Kasumi-1 (cell line): ENCODE results near the gene BRF1.
"Not testable (repeated sequence)": the region's sequence is repeated elsewhere in the genome, so short reads cannot be mapped to it uniquely, and the experiment has no call there.

Experiments used
- DNase-seq, 2 experiments: peaks; one replicate each; lab custom pipeline; 2025; lab: John Stamatoyannopoulos, UW

Gene BRF1, protein sequence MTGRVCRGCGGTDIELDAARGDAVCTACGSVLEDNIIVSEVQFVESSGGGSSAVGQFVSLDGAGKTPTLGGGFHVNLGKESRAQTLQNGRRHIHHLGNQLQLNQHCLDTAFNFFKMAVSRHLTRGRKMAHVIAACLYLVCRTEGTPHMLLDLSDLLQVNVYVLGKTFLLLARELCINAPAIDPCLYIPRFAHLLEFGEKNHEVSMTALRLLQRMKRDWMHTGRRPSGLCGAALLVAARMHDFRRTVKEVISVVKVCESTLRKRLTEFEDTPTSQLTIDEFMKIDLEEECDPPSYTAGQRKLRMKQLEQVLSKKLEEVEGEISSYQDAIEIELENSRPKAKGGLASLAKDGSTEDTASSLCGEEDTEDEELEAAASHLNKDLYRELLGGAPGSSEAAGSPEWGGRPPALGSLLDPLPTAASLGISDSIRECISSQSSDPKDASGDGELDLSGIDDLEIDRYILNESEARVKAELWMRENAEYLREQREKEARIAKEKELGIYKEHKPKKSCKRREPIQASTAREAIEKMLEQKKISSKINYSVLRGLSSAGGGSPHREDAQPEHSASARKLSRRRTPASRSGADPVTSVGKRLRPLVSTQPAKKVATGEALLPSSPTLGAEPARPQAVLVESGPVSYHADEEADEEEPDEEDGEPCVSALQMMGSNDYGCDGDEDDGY

GRCh38 chr14:105300542-105301102, at the start of gene BRF1:
Gene BRF1, minus strand, starts transcription at chr14:105301001. Its CDS starts 372 bp downstream, at chr14:105300629.
- DNase-seq = peak; percentile 90 to 91

DNA sequence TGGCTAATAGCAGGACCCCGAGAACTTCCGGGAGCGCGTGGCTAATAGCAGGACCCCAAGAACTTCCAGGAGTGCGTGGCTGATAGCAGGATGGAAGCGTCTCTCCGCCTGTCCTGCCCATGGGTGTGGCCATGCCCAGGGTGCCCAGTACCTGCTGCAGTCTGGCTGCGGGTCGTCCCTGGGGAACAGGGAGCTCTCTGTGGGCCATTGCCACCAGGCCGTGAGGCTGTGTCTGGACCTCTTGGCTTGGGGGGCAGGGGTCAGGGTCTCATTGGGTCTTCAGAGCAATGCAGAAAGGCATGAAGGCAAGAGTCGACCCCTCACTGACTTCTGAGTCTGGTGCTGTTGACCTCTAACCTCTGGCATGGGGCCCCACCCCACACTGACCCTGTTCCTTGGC, 49.2 kb upstream of the BRF1 start:
- no peak for DNase-seq

GRCh38 chr14:105348945-105349699, 48.3 kb upstream of the BRF1 start:
- no peak for DNase-seq

DNA sequence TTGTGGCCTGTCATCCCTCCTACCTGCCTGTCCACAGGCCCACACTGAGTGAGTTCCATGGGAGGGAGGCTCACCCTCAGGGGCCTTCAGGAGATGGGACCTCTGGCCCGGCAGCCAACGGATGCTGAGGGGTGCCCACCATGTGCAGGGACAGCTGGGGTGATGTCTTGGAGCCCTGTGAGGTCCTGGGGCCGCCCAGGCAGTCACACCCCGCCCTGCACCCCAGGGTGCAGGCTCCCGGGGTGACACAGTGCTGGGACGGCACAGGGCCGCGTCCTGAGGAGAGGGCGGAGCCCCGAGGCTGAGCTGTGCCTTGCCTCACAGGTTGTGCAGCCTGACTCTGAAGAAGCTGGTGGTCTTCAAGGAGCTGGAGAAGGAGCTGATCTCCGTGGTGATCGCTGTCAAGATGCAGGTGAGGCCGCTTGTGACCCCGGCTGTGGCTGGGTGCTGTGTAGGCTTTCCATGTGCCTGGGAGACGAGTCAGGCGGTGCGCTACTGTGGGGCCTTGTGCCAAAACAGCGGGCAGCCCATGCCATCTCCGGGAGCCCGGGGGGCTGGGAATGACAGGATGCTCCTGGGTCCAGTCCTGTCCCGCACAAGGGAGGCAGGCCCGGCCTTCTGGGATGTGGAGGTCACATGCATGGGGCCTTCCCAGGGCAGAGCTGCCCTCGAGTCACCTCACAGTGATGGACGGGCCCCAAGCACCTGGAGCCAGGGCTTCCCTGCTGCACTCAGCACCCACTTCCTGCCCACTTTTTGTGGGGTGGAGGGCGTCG, 47.6 kb upstream of the BRF1 start:
- no peak for DNase-seq

- no peak for DNase-seq
These were observed 46.8 kb upstream of the BRF1 start for GRCh38 chr14:105347587-105347968.

DNA sequence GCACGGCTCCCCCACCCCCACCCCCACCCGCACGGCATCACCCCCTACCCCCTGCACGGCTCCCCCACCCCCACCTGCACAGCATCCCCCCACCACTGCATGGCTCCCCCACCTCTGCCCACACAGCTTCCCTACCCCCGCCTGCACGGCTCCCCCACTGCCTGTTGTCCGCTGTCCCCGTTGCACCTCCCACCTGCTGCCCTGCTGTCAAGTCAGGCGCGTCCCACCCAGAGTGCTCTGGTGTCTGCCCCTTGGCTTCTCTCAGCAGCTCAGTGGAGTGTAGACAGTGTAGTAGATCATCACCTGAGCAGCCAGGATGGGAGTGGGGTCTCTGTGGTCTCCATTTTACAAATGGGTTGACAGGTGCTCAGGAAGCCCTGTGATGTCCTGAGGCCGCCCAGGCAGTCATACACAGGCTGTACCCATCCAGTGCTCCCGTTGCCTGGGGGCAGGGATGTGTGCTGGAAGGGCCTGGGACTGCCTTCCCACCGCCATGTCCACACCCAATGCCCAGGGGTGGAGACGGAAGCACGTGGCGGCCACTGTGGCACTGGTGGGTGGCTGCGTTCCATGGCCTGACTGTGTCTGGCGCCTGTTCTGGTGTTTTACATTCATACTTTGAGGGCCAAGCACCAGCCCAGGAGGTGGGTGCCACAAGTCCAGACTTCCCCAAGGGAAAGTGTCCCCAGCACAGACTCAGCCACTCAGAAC, 46.2 kb upstream of the BRF1 start:
- DNase-seq = no peak

GRCh38 chr14:105346200-105346533, 45.4 kb upstream of the BRF1 start:
- no peak for DNase-seq

- DNase-seq = no peak
These were observed 42.4 kb upstream of the BRF1 start for GRCh38 chr14:105343194-105343593.

DNA sequence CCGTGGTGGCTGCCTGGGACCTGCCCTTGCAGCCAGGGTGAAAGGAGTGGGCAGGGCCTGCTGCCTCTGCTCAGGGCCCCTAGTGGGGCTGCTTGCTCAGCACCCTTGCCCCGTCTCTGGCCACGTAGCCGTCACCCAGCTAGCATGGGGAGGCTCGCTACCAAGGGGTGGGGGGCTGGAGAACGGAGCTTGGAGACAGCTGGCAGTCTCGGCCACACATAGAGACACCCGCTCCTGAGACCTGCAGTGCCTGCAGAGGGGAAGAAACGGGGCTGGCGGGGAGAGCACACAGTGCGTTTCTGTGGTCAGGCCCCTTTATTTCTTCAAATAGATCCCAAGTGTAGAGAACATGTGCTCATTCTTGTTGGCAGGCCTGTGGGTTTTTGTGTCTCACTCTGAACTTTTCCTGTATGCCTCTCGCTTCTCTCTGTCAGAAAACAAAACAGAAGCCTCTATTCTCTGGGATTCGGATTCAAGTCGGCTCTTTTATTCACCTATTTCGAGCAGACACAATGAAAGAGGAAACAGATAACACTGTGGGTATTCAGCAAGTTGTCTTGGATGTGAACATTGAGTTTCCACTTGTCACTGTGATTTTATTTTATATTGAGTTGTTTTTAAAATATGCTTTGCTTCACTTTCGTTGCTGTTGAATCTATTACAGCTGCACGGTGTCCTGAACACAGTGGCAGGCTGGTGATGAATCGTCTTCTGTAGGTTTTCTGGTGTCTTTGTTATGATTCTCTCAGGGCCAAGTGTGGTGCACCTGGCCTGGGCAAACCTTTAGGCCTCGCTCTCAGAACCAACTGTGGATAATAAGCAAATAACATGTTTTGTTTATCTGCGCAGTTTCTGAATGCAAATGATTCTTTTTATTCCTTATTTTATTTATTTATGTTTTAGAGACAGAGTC, 40.3 kb upstream of the BRF1 start:
- DNase-seq = peak; percentile 41 to 57

DNA sequence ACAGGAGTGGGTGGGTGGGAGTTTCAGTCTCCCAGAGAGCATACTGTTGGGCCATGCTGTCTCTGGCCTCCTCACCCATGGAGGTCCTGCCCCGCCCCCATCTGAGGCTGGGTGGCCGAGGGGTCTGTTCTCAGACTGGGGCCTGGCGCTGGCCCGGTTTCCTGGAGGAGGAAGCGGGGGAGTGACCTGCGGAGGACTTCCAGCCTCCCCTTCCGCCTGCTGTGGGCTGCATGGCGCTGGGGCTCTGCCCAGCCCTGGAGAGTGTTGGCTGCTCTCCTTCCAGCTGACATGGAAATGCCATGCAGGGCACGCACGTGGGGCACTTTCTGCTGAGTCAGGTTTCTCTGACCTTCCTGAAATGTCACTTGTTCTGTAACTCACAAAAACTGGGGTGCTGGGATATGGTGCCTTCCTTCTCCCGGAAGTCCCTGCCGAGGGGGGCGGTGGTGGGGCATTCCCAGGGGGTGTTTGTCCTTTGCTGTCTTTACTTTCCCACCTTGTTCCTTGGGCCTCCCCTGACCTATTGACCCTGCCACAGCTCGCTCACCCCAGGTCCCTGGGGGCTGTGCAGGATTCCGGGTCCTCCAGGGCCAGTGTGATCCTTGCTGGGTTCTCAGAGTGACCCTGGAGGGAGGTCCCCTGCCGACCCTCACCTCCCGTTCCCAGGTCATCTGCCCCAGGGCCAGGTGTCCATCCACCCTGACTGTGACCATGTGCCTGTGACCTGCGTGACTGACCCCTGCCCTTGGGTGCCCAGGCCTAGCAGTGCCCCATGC, 37.4 kb upstream of the BRF1 start:
- DNase-seq = peak; percentile 32 to 55

DNA sequence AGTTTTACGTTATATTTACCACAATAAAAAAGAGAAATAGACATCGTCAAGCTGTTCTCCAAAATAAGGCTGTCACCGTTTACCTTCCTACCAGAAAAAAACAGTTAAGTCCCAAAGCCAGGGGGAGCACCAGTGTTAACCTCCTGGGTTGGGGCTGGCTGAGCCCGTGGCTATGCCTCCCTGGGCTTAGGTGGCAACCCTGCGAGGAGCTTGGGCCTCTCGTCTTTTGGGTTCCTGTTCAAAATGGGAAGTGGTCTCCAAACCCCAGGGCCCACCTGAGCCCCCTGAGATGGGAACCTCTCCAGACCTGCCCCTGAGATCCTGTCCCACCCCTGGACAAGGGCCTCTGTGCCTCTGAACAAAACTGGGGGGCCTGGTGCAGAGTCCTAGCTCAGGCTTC, 36.6 kb upstream of the BRF1 start:
- no peak for DNase-seq

GRCh38 chr14:105336477-105337287, 35.9 kb upstream of the BRF1 start:
- DNase-seq = no peak

DNA sequence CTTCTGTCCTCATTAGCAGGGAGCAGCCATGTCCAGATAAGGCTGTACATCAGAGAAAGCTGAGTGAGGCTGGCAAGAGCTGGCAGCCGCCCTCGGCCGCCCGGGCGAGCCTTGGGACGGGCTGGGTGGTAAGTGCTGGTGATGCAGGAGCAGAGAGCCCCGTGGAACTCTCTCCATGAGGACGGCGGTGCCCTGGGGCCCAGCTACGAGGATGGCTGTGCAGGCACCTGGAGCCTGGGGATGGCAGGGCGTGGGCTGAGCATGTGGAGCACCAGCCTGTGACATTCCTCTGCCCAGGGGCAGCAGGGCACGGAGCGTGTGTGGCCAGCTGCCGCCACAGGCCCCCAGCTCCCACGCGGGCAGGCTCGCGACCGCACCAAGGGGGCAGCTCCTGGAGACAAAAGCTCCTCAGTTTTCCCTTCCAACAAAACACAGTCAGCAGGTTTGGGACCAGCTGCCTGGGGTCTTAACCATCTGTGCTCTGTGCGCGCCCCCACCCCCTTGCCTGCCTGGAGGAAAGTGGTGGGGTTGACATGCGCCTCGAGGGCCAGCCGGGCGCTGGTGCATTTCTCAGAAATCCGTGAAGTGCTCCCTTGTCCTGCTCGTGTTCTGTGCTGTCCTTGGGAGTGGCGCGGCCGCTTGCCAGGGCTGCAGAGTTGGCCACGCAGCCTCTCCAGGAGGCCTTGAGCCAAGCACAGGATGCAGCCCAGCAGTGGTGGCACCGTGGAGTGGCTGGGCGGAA, 35.1 kb upstream of the BRF1 start:
- no peak for DNase-seq

DNA sequence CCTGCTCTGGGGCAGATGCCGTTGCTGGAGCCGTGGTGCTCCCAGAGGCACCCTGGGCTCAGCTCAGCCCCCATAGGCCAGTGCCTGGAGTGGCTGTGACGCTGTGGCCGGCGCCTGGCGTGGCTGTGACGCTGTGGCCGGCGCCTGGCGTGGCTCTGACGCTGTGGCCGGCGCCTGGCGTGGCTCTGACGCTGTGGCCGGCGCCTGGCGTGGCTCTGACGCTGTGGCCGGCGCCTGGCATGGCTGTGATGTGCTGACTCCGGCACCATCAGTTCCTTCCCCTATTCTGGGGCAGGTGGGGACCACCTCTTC, 34.4 kb upstream of the BRF1 start:
- DNase-seq = not testable (repeated sequence)

GRCh38 chr14:105334383-105335230, 33.8 kb upstream of the BRF1 start:
- no peak for DNase-seq

DNA sequence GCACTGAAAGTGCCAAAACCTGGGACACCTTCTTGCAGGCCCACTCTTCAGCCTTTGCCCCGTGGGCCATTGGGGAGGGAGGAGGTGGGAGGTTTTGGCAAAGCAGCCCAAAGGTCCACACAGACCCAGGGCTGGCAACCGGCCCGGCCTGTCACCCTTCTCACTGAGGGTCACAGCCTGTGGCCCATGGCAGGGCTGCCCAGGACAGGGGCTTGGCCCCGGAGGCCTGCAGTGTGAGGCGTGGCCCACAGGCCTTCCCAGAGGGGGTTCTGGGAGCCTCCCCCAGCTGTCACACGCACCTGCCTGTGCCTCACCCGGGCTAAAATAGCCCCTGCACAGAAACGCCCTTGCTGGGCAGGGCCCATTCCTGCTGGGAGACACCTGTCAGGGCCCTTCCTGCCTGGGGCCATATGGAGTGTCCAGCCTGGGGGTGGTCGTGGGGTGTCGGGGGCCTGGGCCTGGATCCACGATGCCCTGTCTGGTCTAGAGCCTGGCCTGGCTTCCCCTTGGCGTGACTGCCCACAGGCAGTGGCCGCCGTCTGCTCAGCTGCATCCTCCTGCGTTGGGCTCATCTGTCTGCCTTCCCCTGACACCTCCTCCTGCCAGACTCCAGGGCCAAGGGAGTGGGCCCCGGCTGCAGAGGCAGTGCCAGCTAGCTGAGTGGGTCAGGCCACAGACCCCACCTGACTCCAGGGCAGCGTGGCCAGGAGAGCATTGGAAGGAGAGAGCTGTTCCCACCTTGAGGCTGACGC, 33.0 kb upstream of the BRF1 start:
- DNase-seq = no peak
